Nephron (organoid): ENCODE measurements around the gene LIN28A.

Experiments
- H3K27ac Mint-ChIP-seq, 3 experiments: 2 replicates each; pipeline ENCODE4 v1.8.0; 2020; ENCODE audit warnings: mixed read lengths in 3 of 3, mild to moderate bottlenecking in 2 of 3, moderate library complexity in 1 of 3
- H3K27me3 Mint-ChIP-seq: 2 replicates; pipeline ENCODE4 v1.8.0; 2021; ENCODE audit warnings: low read depth, mild to moderate bottlenecking, moderate library complexity, mixed read lengths
- H3K36me3 Mint-ChIP-seq: 2 replicates; pipeline ENCODE4 v1.8.0; 2020; ENCODE audit warnings: low read depth, mixed read lengths
- H3K4me1 Mint-ChIP-seq: 2 replicates; pipeline ENCODE4 v1.8.0; 2020; ENCODE audit warnings: mixed read lengths
- H3K4me3 Mint-ChIP-seq, 3 experiments: 2 replicates each; pipeline ENCODE4 v1.8.0; 2020; ENCODE audit warnings: mild to moderate bottlenecking in 3 of 3, mixed read lengths in 3 of 3, moderate library complexity in 2 of 3
- H3K9me3 Mint-ChIP-seq: 2 replicates; pipeline ENCODE4 v1.8.0; 2020; ENCODE audit warnings: mixed read lengths
- TF ChIP-seq, protein P1 (sequence below), 3 experiments: fragments of 200-600 bp; sonication (generic); IDR thresholded peaks; one replicate each; pipeline ENCODE4 v1.5.0; 2021; ENCODE audit warnings: antibody characterized with exemption in 3 of 3; ENCODE audit not compliant: unreplicated experiment in 3 of 3

Gene LIN28A, protein sequence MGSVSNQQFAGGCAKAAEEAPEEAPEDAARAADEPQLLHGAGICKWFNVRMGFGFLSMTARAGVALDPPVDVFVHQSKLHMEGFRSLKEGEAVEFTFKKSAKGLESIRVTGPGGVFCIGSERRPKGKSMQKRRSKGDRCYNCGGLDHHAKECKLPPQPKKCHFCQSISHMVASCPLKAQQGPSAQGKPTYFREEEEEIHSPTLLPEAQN

DNA sequence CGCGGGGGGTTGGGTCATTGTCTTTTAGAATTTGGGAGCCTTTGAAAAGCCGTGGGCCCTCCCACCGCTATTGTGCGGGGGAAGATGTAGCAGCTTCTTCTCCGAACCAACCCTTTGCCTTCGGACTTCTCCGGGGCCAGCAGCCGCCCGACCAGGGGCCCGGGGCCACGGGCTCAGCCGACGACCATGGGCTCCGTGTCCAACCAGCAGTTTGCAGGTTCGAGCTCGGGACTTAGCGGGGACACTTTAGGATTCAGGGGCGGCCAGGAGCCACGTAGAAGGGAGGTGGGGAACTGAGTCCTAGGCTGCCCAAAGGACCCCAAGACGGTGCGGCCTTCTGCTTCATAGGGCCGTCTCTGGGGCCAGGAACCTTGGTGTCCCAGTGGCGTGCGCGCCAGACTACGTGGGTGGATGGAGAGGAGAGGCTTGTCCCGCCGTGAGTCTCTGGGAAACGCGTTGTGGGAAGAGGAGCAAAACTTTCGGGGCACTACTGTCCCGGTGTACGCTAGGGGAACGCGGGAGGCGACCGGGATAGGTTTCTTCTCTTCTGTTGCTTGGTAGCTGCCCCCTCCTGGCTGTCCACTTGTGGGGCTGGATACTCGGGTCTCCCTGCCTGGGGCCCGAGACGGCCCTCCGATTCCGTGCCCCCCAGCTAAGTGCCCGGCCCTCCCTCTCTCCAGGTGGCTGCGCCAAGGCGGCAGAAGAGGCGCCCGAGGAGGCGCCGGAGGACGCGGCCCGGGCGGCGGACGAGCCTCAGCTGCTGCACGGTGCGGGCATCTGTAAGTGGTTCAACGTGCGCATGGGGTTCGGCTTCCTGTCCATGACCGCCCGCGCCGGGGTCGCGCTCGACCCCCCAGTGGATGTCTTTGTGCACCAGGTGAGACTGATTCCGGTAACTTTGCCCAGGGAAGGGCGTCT lies at the start of gene LIN28A:
Gene LIN28A (plus strand): TSS at position 112 of the 918 bp plus-strand sequence. CDS start 75 bp downstream, at position 187.
- no peaks in the 10 kb centered on the region for H3K9me3 Mint-ChIP-seq
- peak within 1 kb of the TSS; percentile 62 to 81 (median 72) for H3K4me3 Mint-ChIP-seq
- TF ChIP-seq, protein P1, sequence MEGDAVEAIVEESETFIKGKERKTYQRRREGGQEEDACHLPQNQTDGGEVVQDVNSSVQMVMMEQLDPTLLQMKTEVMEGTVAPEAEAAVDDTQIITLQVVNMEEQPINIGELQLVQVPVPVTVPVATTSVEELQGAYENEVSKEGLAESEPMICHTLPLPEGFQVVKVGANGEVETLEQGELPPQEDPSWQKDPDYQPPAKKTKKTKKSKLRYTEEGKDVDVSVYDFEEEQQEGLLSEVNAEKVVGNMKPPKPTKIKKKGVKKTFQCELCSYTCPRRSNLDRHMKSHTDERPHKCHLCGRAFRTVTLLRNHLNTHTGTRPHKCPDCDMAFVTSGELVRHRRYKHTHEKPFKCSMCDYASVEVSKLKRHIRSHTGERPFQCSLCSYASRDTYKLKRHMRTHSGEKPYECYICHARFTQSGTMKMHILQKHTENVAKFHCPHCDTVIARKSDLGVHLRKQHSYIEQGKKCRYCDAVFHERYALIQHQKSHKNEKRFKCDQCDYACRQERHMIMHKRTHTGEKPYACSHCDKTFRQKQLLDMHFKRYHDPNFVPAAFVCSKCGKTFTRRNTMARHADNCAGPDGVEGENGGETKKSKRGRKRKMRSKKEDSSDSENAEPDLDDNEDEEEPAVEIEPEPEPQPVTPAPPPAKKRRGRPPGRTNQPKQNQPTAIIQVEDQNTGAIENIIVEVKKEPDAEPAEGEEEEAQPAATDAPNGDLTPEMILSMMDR (IDR thresholded peaks at IDR 0.05; ENCODE audit: unreplicated experiment in 3 of 3): no peak
- H3K36me3 Mint-ChIP-seq: no peaks in the 10 kb centered on the region
- peak within 1 kb of the TSS in 1 of 3 experiments; percentile 35 for H3K27ac Mint-ChIP-seq
- H3K27me3 Mint-ChIP-seq: peaks cover 90% of the 10 kb centered on the region
- H3K4me1 Mint-ChIP-seq: peaks cover 6% of the 10 kb centered on the region

DNA sequence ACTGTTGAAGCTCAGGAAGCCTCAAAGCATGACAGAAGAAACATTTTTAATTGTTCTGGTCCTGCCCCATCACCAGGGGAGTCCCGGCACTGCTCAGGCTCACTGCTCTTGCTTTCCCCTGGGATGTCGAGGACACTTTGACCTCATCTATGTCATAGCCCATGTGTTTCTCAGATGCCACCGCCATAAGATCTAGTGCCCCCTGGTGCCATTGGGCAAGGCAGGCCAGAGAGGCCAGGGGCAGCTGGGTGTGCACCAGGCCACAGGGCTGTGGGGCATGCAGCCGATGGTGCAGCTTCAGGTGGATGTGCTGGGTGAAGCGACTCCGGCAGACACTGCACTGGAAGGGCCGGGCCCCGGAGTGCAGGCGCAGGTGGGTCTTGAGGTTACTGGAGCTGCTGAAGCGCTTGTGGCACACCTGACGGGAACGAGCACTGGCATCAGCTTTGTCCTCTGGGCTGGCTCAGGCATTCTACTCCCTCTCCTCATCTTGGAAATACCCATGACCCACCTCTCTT lies 49.0 kb upstream of the LIN28A start:
- Mint-ChIP-seq H3K36me3 (no peaks in the 10 kb centered on the region), H3K27me3 (peaks cover 95% of the 10 kb centered on the region), H3K4me1 (no peaks in the 10 kb centered on the region), H3K9me3 (no peaks in the 10 kb centered on the region), H3K4me3 (peak overlapping the region in 1 of 3 experiments; percentile 57), H3K27ac (no peak overlapping the region)
- TF ChIP-seq, protein P1 (IDR thresholded peaks at IDR 0.05; ENCODE audit: unreplicated experiment in 3 of 3): no peak

- Mint-ChIP-seq H3K27ac (no peak overlapping the region), H3K4me3 (no peak overlapping the region), H3K27me3 (peaks cover 92% of the 10 kb centered on the region), H3K4me1 (no peaks in the 10 kb centered on the region), H3K36me3 (no peaks in the 10 kb centered on the region), H3K9me3 (no peaks in the 10 kb centered on the region)
- TF ChIP-seq, protein P1 (IDR thresholded peaks at IDR 0.05; ENCODE audit: unreplicated experiment in 3 of 3): no peak
These were observed 48.3 kb upstream of the LIN28A start for GRCh38 chr1:26362331-26362730.

DNA sequence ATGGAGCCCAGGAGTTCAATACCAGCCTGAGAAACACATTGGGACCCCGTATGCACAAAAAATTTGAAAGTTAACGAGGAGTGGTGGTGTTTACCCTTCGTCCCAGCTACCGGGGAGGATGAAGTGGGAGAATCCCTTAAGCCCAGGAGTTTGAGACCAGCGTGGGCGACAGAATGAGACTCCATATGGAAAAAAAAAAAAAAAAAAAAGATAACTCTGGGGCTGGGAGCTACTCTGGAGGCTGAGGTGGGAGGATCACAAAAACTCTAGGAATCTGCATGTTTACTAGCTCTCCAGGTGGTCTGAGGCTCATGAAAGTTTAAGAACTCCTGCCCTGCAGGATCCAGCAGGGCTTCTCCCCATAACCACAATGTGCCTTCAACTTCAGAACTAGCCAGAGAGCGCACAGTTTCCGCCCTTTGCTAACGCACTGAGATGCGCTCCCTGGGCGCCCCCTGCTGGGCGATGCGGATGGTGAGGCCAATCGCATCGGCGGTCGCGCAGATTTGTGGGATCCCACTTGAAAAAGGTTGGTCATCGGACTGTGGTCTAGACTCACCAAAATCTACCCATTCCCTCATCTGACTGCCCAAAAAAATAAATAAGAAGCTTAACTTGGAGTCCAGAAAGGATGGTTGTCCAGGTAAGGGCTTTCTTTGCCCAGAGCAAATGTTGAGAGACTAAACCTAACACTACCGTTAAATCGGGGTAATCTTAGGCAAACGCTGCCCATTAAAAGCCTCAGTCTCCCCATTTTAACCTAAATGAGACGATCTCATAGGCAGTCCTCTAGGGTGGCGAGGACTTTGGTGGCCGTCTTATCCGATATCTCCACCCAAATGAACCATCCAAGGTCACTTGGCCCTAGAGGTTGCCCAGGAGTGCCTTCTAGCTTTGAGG lies 46.8 kb upstream of the LIN28A start:
- H3K27ac Mint-ChIP-seq: no peak overlapping the region
- TF ChIP-seq, protein P1 (IDR thresholded peaks at IDR 0.05; ENCODE audit: unreplicated experiment in 3 of 3): peak; percentile 92 to 94 (median 92)
- no peaks in the 10 kb centered on the region for H3K36me3 Mint-ChIP-seq
- peaks cover 85% of the 10 kb centered on the region for H3K27me3 Mint-ChIP-seq
- no peak overlapping the region for H3K4me3 Mint-ChIP-seq
- no peaks in the 10 kb centered on the region for H3K4me1 Mint-ChIP-seq
- no peaks in the 10 kb centered on the region for H3K9me3 Mint-ChIP-seq

DNA sequence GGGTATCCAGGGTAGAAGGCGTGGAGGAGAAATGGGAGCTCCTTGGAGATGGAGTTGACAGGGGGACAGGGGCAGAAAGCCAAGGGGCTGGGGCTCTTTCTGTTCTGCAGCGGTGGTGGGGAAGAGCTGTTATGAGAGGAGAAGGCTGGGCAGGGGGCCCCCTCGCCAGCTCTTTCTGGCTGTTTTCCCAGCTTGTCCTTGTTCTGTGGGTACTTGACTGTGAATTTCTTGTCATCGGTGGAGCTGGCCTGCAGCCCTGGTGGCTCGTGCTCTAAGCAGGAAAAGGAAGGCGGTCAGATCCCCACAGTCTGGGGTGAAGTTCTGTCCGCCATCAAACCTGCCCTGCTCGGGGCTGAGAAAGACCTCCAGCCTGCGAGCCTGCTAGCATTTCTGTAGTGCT lies 45.7 kb upstream of the LIN28A start:
- Mint-ChIP-seq H3K27me3 (peaks cover 77% of the 10 kb centered on the region), H3K4me1 (no peaks in the 10 kb centered on the region), H3K4me3 (no peak overlapping the region), H3K9me3 (no peaks in the 10 kb centered on the region), H3K36me3 (no peaks in the 10 kb centered on the region), H3K27ac (no peak overlapping the region)
- TF ChIP-seq, protein P1 (IDR thresholded peaks at IDR 0.05; ENCODE audit: unreplicated experiment in 3 of 3): no peak
